ENCODE data around the gene CKS2. TPM values are rescaled to one million over a fixed set of nuclear protein-coding genes. Genes with fewer than 3 reads are reported as not detected.
A peak's percentile ranks its signal among the peaks of the same experiment; 100 is the strongest.

CKS2 gene
- total RNA-seq, 4 donors from 2014 or later = 8.6 to 35.4 (median 26.8) TPM

DNA sequence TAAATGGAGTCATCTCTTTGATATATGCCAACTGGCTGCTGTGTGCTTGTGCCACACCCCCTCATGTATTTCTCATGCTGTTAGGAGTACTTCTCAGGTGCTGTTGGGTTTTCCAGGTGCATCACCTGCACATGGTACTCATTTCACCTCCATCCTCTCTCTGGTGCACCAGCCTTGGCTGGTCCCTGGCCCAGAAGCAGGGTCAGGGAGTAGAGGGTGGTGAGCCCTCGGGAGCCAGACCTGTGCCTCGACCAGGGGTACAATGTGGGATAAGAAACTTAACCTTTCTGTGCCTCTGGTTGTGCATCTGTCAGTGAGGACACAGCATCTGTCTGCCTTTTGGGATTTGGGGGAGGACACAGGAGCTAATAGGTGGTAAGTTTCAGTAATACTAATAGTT is 45.8 kb downstream of the CKS2 start:
- Histone ChIP-seq H3K27me3 (no peaks in the 10 kb centered on the region), H3K27ac (no peak overlapping the region), H3K36me3 (peaks cover 97% of the 10 kb centered on the region), H3K9me3 (no peaks in the 10 kb centered on the region), H3K4me1 (peaks cover 11% of the 10 kb centered on the region), H3K4me3 (no peak overlapping the region)
- TF ChIP-seq EP300 (IDR thresholded peaks at IDR 0.05) (no peak), POLR2AphosphoS5 (IDR thresholded peaks at IDR 0.05) (no peak), POLR2A (IDR thresholded peaks at IDR 0.05) (no peak)
- TF ChIP-seq, protein P1, sequence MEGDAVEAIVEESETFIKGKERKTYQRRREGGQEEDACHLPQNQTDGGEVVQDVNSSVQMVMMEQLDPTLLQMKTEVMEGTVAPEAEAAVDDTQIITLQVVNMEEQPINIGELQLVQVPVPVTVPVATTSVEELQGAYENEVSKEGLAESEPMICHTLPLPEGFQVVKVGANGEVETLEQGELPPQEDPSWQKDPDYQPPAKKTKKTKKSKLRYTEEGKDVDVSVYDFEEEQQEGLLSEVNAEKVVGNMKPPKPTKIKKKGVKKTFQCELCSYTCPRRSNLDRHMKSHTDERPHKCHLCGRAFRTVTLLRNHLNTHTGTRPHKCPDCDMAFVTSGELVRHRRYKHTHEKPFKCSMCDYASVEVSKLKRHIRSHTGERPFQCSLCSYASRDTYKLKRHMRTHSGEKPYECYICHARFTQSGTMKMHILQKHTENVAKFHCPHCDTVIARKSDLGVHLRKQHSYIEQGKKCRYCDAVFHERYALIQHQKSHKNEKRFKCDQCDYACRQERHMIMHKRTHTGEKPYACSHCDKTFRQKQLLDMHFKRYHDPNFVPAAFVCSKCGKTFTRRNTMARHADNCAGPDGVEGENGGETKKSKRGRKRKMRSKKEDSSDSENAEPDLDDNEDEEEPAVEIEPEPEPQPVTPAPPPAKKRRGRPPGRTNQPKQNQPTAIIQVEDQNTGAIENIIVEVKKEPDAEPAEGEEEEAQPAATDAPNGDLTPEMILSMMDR (IDR thresholded peaks at IDR 0.05) = no peak
- WGBS = 81% methylated on average over 2 of the region's 2 CpGs
- no peak for DNase-seq (ENCODE audit: low spot score in 2 of 2)

GRCh38 chr9:89357331-89358197 is 46.6 kb downstream of the CKS2 start:
- WGBS = 96% methylated on average over 8 of the region's 8 CpGs
- no peak for DNase-seq (ENCODE audit: low spot score in 2 of 2)
- Histone ChIP-seq H3K9me3 (no peaks in the 10 kb centered on the region), H3K4me3 (no peak overlapping the region), H3K36me3 (peaks cover 97% of the 10 kb centered on the region), H3K27ac (no peak overlapping the region), H3K27me3 (no peaks in the 10 kb centered on the region), H3K4me1 (peaks cover 11% of the 10 kb centered on the region)
- no peak for TF ChIP-seq POLR2AphosphoS5 (IDR thresholded peaks at IDR 0.05)
- TF ChIP-seq POLR2A (IDR thresholded peaks at IDR 0.05) = no peak
- no peak for TF ChIP-seq EP300 (IDR thresholded peaks at IDR 0.05)
- TF ChIP-seq, protein P1 (IDR thresholded peaks at IDR 0.05) = no peak

DNA sequence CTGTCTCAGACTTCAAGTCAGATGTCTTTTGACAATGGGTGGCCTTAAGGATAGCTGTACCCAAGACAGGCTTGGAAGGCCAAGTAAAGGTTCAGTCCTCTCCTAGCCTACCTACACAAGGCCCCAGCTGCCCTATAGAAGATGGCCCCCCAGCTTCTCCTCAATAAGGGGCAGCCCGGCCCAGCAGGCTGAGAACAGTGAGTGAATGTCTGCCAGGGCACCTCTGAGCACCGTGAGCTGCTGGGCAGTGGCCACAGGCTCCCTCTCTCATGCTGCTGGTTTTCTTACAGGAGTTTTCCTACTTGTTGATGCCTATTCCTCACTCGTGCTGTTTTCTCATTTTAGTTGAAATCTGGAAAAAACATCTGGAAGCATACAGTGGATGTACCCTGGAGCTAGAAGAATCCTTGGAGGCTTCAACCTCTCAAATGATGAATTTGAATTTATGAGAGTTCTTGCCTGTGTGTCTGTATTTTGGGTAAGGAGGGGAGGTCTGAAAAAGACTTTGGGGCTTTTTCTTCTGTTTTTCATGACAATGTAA is 47.5 kb downstream of the CKS2 start:
- peaks cover 11% of the 10 kb centered on the region for H3K4me1 ChIP-seq
- 83% methylated on average over 3 of the region's 3 CpGs for WGBS
- no peaks in the 10 kb centered on the region for H3K27me3 ChIP-seq
- TF ChIP-seq POLR2AphosphoS5 (IDR thresholded peaks at IDR 0.05) (no peak), POLR2A (IDR thresholded peaks at IDR 0.05) (no peak), EP300 (IDR thresholded peaks at IDR 0.05) (no peak)
- TF ChIP-seq, protein P1 (IDR thresholded peaks at IDR 0.05) = no peak
- H3K27ac ChIP-seq = no peak overlapping the region
- no peak for DNase-seq (ENCODE audit: low spot score in 2 of 2)
- H3K9me3 ChIP-seq = no peaks in the 10 kb centered on the region
- H3K4me3 ChIP-seq = no peak overlapping the region
- H3K36me3 ChIP-seq = peaks cover 92% of the 10 kb centered on the region

DNA sequence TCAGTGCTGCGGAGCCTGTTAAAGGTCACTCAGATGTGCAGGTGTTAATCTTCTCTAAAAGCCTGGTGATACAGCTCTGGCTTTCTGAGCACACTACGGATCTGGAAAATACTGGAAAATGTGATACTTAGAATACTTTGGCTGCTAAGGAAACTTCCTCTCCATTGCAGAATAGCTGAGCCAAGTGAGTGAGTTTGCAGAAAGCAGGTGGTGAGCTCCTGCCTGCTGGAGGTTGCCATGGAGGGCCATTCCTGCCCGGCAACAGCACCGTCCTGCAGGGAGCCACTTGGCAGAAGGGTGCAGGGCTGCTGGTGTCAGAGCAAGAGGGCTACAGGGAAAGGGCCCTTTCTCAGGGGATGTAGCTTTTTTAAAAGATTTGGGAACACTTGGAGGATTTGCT is 48.0 kb downstream of the CKS2 start:
- Histone ChIP-seq H3K36me3 (peaks cover 86% of the 10 kb centered on the region), H3K9me3 (no peaks in the 10 kb centered on the region), H3K4me1 (peaks cover 10% of the 10 kb centered on the region), H3K27me3 (no peaks in the 10 kb centered on the region), H3K27ac (no peak overlapping the region), H3K4me3 (no peak overlapping the region)
- TF ChIP-seq EP300 (IDR thresholded peaks at IDR 0.05) (no peak), POLR2A (IDR thresholded peaks at IDR 0.05) (no peak), POLR2AphosphoS5 (IDR thresholded peaks at IDR 0.05) (no peak)
- TF ChIP-seq, protein P1 (IDR thresholded peaks at IDR 0.05) = no peak
- peak in 1 of 2 donors; percentile 52 for DNase-seq (ENCODE audit: low spot score in 2 of 2)
- WGBS = 88% methylated on average over 2 of the region's 4 CpGs

GRCh38 chr9:89359751-89360261 is 48.8 kb downstream of the CKS2 start:
- H3K4me1 ChIP-seq = peaks cover 14% of the 10 kb centered on the region
- H3K27ac ChIP-seq = no peak overlapping the region
- no peaks in the 10 kb centered on the region for H3K9me3 ChIP-seq
- no peak overlapping the region for H3K4me3 ChIP-seq
- DNase-seq (ENCODE audit: low spot score in 2 of 2) = peak in 1 of 2 donors; percentile 49
- WGBS = 68% methylated on average over 8 of the region's 8 CpGs
- TF ChIP-seq, protein P1 (IDR thresholded peaks at IDR 0.05) = no peak
- TF ChIP-seq POLR2AphosphoS5 (IDR thresholded peaks at IDR 0.05) (no peak), POLR2A (IDR thresholded peaks at IDR 0.05) (no peak), EP300 (IDR thresholded peaks at IDR 0.05) (no peak)
- H3K27me3 ChIP-seq = no peaks in the 10 kb centered on the region
- H3K36me3 ChIP-seq = peaks cover 78% of the 10 kb centered on the region

Data from suprapubic skin (tissue), 4 donors.